Panc1 (cell line): ENCODE results near the gene TMEM88. TPM values are rescaled to one million over a fixed set of nuclear protein-coding genes. Genes with fewer than 3 reads are reported as not detected.

Experiments used
- ATAC-seq: fragments of 200-7000 bp; cut with Tn5 transposase; 2 replicates; pipeline ENCODE4 v1.9.1; 2020; ENCODE audit warnings: mild to moderate bottlenecking, moderate library complexity
- BruUV-seq: library from RNA; stranded (reverse); fragments of 400-500 nt; replicated peaks from 2 replicates; lab custom pipeline; 2021; lab: Mats Ljungman, UMichigan
- CTCF ChIA-PET: fragments of 300-600 bp; sonication (Branson Sonifier 250); formaldehyde crosslinking; loops from one replicate; lab custom pipeline; 2022; ENCODE audit warnings: antibody characterized with exemption; lab: Charles Lee
- POLR2A ChIA-PET: fragments of 300-600 bp; sonication (Branson Sonifier 250); formaldehyde crosslinking; loops from one replicate; lab custom pipeline; 2022; ENCODE audit warnings: antibody characterized with exemption; lab: Charles Lee
- DNase-seq: peaks from one replicate; pipeline ENCODE4 v3.0.0-alpha.2; 2010; ENCODE audit warnings: low read depth, low spot score
- H3K27ac ChIP-seq: 2 replicates; pipeline ENCODE4 v1.5.1; 2011; ENCODE audit warnings: mild to moderate bottlenecking, low read length, inconsistent platforms
- H3K27me3 ChIP-seq: fragments of 200-500 bp; sonication (Bioruptor generic); 2 replicates; pipeline ENCODE4 v1.6.0; 2014; ENCODE audit warnings: low read length, inconsistent platforms; ENCODE audit not compliant: control insufficient read depth, insufficient read depth
- H3K36me3 ChIP-seq: fragments of 200-500 bp; sonication (Bioruptor generic); 2 replicates; pipeline ENCODE4 v1.5.1; 2014; ENCODE audit warnings: inconsistent platforms, mild to moderate bottlenecking, low read length, moderate library complexity; ENCODE audit not compliant: control insufficient read depth, insufficient read depth
- H3K4me1 ChIP-seq: 2 replicates; pipeline ENCODE4 v1.5.1; 2011; ENCODE audit warnings: inconsistent platforms, mild to moderate bottlenecking, low read length, moderate library complexity; ENCODE audit not compliant: control insufficient read depth, insufficient read depth
- H3K4me3 ChIP-seq, 2 experiments: 2 replicates each; pipeline ENCODE4 v1.5.1; 2011 to 2012; ENCODE audit warnings: low read depth in 2 of 2, low read length in 2 of 2, mild to moderate bottlenecking in 2 of 2, inconsistent platforms in 1 of 2, moderate library complexity in 1 of 2
- H3K9me3 ChIP-seq: fragments of 200-500 bp; sonication (Bioruptor generic); 2 replicates; pipeline ENCODE4 v1.5.1; 2014; ENCODE audit warnings: low read depth, mild to moderate bottlenecking, inconsistent platforms, low read length, moderate library complexity; ENCODE audit not compliant: control insufficient read depth, insufficient read depth
- POLR2AphosphoS5 ChIP-seq: IDR thresholded peaks from 2 replicates; pipeline ENCODE4 v1.6.1; 2012; ENCODE audit warnings: mild to moderate bottlenecking, low read depth, low read length, moderate library complexity
- SIN3A ChIP-seq: IDR thresholded peaks from 2 replicates; pipeline ENCODE4 v1.6.1; 2012; ENCODE audit warnings: low read depth, mild to moderate bottlenecking, low read length, moderate library complexity, borderline replicate concordance; ENCODE audit not compliant: insufficient read depth
- TCF7L2 ChIP-seq: IDR thresholded peaks from 2 replicates; pipeline ENCODE4 v1.6.1; 2011; ENCODE audit warnings: mild to moderate bottlenecking, low read depth, low read length, inconsistent platforms
- in situ Hi-C: cut with HindIII; loops from 2 replicates; pipeline ENCODE4 v1.10.0; 2016; ENCODE audit warnings: low sequenced_read_pairs, low pct_unique_long_range_greater_than_20kb
- intact Hi-C: fragments of 100-400 bp; cut with micrococcal nuclease; formaldehyde crosslinking; loops from one replicate; pipeline ENCODE4 v1.10.0; 2022; ENCODE audit not compliant: unreplicated experiment
- total RNA-seq: library from RNA; stranded (reverse); gene quantifications from one replicate; pipeline ENCODE4 v1.2.1, GENCODE V29; 2021; ENCODE audit not compliant: unreplicated experiment
- TF ChIP-seq, protein P1 (sequence below): fragments of 450-650 bp; IDR thresholded peaks from 2 replicates; pipeline ENCODE4 v1.5.1; 2017; ENCODE audit warnings: mild to moderate bottlenecking
- TF ChIP-seq, protein P2 (sequence below), 2 experiments: IDR thresholded peaks; 2 replicates each; pipeline ENCODE4 v1.6.1; 2011 to 2012; ENCODE audit warnings: low read depth in 2 of 2, control low read depth in 1 of 2, low read length in 1 of 2, mild to moderate bottlenecking in 1 of 2, moderate library complexity in 1 of 2; ENCODE audit not compliant: insufficient read depth in 1 of 2

The TMEM88 gene
- total RNA-seq, 1 experiment from 2014 or later: 1.6 TPM

DNA sequence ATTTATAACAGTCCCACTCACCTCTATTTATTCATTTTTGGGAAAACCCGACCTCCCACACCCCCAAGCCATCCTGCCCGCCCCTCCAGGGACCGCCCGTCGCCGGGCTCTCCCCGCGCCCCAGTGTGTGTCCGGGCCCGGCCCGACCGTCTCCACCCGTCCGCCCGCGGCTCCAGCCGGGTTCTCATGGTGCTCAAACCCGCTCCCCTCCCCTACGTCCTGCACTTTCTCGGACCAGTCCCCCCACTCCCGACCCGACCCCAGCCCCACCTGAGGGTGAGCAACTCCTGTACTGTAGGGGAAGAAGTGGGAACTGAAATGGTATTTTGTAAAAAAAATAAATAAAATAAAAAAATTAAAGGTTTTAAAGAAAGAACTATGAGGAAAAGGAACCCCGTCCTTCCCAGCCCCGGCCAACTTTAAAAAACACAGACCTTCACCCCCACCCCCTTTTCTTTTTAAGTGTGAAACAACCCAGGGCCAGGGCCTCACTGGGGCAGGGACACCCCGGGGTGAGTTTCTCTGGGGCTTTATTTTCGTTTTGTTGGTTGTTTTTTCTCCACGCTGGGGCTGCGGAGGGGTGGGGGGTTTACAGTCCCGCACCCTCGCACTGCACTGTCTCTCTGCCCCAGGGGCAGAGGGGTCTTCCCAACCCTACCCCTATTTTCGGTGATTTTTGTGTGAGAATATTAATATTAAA lies 638 bp upstream of the TMEM88 start:
- intact Hi-C loops: loop anchor here (10.0 kb wide), 1 partner anchor 109 kb away; no protein-coding TSS in a partner anchor
- Histone ChIP-seq H3K9me3 (no peaks in the 10 kb centered on the region), H3K4me1 (peaks cover 12% of the 10 kb centered on the region)

DNA sequence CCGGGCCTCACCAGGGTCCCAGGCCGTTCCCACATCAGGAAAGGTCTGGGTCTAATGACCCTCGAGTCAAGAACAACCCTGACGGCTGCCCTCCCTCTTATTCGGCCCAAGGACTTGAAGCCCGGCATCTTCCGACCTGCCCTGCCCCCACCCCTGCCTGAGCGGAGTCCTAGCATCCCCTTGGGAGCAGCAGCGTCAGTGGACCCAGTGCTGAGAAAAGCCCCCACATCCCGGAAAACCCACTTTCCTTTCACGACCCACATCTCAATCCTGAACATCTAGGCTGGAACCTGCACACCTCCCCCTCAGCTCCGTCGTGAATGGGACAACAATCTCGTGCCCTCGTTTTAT lies 769 bp downstream of the TMEM88 start:
- CTCF ChIA-PET: interaction anchor here (0.6 kb wide), 1 partner anchor 114 kb away, joined by 10 read pairs; no protein-coding TSS in a partner anchor
- POLR2A ChIA-PET: interaction anchor here (0.6 kb wide), 1 partner anchor 255 kb away, joined by 10 read pairs; no protein-coding TSS in a partner anchor
- in situ Hi-C loops: no loop called here
- BruUV-seq: no TSS peak
- TF ChIP-seq POLR2AphosphoS5: no peak
- TF ChIP-seq SIN3A: no peak
- TF ChIP-seq, protein P1, sequence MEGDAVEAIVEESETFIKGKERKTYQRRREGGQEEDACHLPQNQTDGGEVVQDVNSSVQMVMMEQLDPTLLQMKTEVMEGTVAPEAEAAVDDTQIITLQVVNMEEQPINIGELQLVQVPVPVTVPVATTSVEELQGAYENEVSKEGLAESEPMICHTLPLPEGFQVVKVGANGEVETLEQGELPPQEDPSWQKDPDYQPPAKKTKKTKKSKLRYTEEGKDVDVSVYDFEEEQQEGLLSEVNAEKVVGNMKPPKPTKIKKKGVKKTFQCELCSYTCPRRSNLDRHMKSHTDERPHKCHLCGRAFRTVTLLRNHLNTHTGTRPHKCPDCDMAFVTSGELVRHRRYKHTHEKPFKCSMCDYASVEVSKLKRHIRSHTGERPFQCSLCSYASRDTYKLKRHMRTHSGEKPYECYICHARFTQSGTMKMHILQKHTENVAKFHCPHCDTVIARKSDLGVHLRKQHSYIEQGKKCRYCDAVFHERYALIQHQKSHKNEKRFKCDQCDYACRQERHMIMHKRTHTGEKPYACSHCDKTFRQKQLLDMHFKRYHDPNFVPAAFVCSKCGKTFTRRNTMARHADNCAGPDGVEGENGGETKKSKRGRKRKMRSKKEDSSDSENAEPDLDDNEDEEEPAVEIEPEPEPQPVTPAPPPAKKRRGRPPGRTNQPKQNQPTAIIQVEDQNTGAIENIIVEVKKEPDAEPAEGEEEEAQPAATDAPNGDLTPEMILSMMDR: no peak
- TF ChIP-seq TCF7L2: no peak
- TF ChIP-seq, protein P2, sequence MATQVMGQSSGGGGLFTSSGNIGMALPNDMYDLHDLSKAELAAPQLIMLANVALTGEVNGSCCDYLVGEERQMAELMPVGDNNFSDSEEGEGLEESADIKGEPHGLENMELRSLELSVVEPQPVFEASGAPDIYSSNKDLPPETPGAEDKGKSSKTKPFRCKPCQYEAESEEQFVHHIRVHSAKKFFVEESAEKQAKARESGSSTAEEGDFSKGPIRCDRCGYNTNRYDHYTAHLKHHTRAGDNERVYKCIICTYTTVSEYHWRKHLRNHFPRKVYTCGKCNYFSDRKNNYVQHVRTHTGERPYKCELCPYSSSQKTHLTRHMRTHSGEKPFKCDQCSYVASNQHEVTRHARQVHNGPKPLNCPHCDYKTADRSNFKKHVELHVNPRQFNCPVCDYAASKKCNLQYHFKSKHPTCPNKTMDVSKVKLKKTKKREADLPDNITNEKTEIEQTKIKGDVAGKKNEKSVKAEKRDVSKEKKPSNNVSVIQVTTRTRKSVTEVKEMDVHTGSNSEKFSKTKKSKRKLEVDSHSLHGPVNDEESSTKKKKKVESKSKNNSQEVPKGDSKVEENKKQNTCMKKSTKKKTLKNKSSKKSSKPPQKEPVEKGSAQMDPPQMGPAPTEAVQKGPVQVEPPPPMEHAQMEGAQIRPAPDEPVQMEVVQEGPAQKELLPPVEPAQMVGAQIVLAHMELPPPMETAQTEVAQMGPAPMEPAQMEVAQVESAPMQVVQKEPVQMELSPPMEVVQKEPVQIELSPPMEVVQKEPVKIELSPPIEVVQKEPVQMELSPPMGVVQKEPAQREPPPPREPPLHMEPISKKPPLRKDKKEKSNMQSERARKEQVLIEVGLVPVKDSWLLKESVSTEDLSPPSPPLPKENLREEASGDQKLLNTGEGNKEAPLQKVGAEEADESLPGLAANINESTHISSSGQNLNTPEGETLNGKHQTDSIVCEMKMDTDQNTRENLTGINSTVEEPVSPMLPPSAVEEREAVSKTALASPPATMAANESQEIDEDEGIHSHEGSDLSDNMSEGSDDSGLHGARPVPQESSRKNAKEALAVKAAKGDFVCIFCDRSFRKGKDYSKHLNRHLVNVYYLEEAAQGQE (IDR thresholded peaks at IDR 0.05; ENCODE audit: insufficient read depth in 1 of 2, low read depth in 2 of 2, low read length in 1 of 2): no peak
- Histone ChIP-seq H3K27ac (peak overlapping the region; percentile 97), H3K9me3 (no peaks in the 10 kb centered on the region), H3K36me3 (peaks cover 5% of the 10 kb centered on the region; the same call in 1 of the 2 replicates), H3K27me3 (no peaks in the 10 kb centered on the region), H3K4me3 (peak overlapping the region; percentile 74 to 79; a peak in 3 of 4 replicates), H3K4me1 (peaks cover 14% of the 10 kb centered on the region)
- DNase-seq: no peak
- no peak for ATAC-seq
- intact Hi-C loops: loop anchor here (10.0 kb wide), 1 partner anchor 111 kb away; no protein-coding TSS in a partner anchor

More for the DNA sequence above, 638 bp upstream of the TMEM88 start:
- H3K27ac ChIP-seq: no peak overlapping the region
- no peak for TF ChIP-seq POLR2AphosphoS5
- no TSS peak for BruUV-seq
- no peak for ATAC-seq
- H3K36me3 ChIP-seq: peaks cover 5% of the 10 kb centered on the region; the same call in 1 of the 2 replicates
- CTCF ChIA-PET: no interaction called here
- H3K4me3 ChIP-seq: no peak overlapping the region
- no peak for DNase-seq
- in situ Hi-C loops: no loop called here
- H3K27me3 ChIP-seq: no peaks in the 10 kb centered on the region
- POLR2A ChIA-PET: no interaction called here
